Measurements from ENCODE around the gene COX6B1.
A peak's percentile ranks its signal among the peaks of the same experiment; 100 is the strongest.
"Not testable (repeated sequence)": the region's sequence is repeated elsewhere in the genome, so short reads cannot be mapped to it uniquely, and the experiment has no call there.

COX6B1 gene

DNA sequence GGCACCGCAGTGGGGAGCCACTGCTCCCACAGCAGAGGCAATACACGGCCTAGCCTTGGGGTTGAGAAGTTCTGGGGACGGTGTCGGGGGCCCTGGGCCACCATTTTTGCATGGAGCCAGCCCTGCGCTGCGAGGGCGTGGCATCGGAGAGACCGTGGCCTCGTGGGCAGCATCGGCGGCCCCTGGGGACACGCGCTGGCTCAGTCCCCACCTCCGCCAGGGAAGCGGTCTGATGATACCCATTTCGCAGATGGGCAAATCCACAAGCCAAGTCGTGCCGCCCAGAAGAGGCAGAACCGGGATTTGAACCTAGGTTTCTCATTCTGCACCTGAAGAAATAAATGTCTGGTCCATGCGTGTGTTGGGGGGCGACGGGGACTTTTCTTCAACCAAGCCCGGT, 17.0 kb downstream of the COX6B1 start:
- no peak for DNase-seq (ENCODE audit: low read depth in 2 of 3, low spot score in 2 of 3)

- no peak for DNase-seq (ENCODE audit: low read depth in 2 of 3, low spot score in 2 of 3)
Observed at GRCh38 chr19:35665604-35666003, 17.5 kb downstream of the COX6B1 start.

- no peak for DNase-seq (ENCODE audit: low read depth in 2 of 3, low spot score in 2 of 3)
Observed at GRCh38 chr19:35666251-35666913, 18.3 kb downstream of the COX6B1 start, which contains the start of gene UPK1A. TSS of gene UPK1A (plus strand) at chr19:35666517. CDS start at chr19:35666813, 296 bp downstream.

GRCh38 chr19:35669566-35669965, 21.4 kb downstream of the COX6B1 start:
- no peak for DNase-seq (ENCODE audit: low read depth in 2 of 3, low spot score in 2 of 3)

GRCh38 chr19:35669974-35670373, 21.9 kb downstream of the COX6B1 start:
- DNase-seq (ENCODE audit: low read depth in 2 of 3, low spot score in 2 of 3), result no peak

GRCh38 chr19:35670686-35671085, 22.6 kb downstream of the COX6B1 start:
- no peak for DNase-seq (ENCODE audit: low read depth in 2 of 3, low spot score in 2 of 3)

DNA sequence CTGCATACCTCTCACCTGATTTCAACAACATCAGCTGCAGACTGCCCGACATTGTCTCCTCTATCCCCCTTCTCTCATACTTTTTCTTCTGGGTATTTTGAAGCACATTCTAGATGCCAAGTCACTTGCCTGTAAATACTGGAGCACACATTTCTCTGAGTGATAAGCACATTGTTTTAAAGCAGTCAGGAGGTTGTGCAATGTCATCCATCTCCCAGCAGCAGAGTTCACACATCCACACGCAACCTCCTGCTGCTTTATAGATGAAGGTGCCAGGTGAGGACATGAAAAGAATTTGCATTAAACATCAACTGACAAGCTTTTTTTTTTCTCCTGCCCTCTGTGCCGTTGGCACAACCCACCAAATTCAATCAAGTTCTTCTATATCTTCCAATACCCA, 23.7 kb downstream of the COX6B1 start:
- DNase-seq (ENCODE audit: low read depth in 2 of 3, low spot score in 2 of 3), result no peak

DNA sequence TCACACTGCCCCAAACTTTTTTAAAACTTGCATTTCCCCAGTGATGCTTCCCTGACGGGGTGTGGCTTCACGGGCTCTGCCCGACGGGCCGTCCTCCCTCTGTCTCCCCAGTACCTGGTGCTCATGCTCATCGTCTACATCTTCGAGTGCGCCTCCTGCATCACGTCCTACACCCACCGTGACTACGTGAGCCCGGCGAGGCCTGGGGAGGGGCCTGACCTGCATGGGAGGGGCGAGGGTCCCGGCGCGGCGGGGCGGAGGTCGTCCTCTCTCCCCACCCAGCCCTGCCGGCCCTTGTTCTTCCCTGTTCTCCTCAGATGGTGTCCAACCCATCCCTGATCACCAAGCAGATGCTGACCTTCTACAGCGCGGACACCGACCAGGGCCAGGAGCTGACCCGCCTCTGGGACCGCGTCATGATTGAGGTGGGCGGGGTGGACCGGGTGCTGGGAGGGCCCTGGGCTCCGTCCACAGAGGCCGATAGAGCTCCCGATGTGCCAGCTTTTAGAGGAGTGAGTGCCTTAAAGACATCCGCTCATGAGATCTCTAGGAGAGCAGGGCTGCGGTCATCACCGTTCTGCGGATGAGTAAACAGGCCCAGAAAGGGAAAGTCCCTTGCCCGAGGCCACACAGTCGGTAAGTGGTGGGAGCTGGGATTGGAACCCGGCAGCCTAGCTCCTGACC, 25.1 kb downstream of the COX6B1 start:
- peak; percentile 26 to 33 (median 30) for DNase-seq (ENCODE audit: low read depth in 2 of 3, low spot score in 2 of 3)

- DNase-seq (ENCODE audit: low read depth in 2 of 3, low spot score in 2 of 3), result no peak
Observed at GRCh38 chr19:35675589-35676140, 27.5 kb downstream of the COX6B1 start.

DNA sequence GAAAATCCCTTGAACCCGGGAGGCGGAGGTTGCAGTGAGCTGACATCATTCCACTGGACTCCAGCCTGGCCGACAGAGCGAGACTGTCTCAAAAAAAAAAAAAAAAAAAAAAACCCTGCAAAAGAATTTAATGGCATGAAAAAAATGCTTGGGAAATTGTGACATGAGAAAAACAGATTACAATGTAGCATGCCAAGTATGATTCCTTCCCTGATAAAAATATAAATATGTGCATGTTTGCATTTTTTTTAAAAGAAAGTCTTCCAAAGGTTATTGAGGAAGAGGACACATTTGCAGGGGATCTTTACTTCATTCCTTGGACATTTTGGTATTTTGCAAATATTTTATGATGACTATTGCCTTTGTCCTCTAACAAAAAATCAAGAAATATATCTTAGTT, 41.7 kb downstream of the COX6B1 start:
- no peak for DNase-seq (ENCODE audit: low read depth in 2 of 3, low spot score in 2 of 3)

DNA sequence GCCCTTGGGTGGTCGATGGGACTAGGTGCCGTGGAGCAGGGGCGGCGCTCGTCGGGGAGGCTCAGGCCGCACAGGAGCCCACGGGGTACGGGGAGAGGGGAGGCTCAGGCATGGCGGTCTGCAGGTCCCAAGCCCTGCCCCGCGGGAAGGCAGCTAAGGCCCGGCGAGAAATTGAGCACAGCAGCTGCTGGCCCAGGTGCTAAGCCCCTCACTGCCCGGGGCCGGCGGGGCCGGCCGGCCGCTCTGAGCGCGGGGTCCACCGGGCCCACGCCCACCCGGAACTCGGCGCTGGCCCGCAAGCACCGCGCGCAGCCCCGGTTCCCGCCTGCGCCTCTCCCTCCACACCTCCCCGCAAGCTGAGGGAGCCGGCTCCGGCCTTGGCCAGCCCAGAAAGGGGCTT, 43.0 kb downstream of the COX6B1 start:
- DNase-seq (ENCODE audit: low read depth in 2 of 3, low spot score in 2 of 3), result not testable (repeated sequence)

DNA sequence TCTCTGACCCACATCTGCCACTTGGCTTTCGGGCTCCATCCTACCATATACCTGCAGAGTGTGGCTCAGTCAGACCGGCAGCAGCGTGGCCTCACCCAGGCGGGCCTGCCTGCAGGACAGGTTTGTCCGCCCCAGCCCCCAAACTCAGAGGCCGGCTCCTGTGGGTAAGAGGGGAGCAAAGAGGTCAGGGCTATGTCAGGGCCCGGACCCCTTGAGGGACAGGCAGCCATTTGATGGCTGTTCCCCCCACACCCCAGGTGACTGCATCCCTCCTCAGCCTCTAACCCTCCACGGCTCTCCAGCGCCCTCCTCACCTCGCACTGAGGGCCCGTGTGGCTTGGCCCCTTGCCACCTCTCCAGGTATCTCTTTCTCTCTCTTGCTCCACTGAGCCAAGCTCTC, 43.9 kb downstream of the COX6B1 start:
- no peak for DNase-seq (ENCODE audit: low read depth in 2 of 3, low spot score in 2 of 3)

- no peak for DNase-seq (ENCODE audit: low read depth in 2 of 3, low spot score in 2 of 3)
Observed at GRCh38 chr19:35693422-35693821, 45.3 kb downstream of the COX6B1 start.

- peak in 2 of 3 experiments; percentile 73 to 89 for DNase-seq (ENCODE audit: low read depth in 2 of 3, low spot score in 2 of 3)
Observed at GRCh38 chr19:35693835-35694599, 45.9 kb downstream of the COX6B1 start.

- no peak for DNase-seq (ENCODE audit: low read depth in 2 of 3, low spot score in 2 of 3)
Observed at GRCh38 chr19:35695895-35696422, 47.8 kb downstream of the COX6B1 start.

- DNase-seq (ENCODE audit: low read depth in 2 of 3, low spot score in 2 of 3), result no peak
Observed at GRCh38 chr19:35696835-35697234, 48.7 kb downstream of the COX6B1 start.

- peak; percentile 64 to 83 (median 83) for DNase-seq (ENCODE audit: low read depth in 2 of 3, low spot score in 2 of 3)
Observed at GRCh38 chr19:35702223-35703012, 54.3 kb downstream of the COX6B1 start.

DNA sequence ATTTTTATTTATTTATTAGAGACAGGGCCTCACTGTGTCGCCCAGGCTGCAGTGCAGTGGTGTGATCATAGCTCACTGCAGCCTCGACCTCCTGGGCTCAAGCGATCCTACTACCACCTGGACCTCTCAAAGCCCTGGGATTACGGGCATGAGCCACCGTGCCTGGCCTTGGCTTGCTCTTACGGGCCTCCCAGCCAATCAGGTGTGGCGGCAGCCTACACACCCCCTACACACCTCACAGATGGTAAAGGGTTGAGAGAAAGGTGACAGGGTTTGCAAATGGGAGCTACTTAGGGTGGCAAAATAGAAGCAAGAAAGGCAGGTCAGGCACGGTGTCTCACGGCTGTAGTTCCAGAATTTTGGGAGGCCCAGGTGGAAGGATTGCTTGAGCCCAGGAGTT, 55.2 kb downstream of the COX6B1 start:
- no peak for DNase-seq (ENCODE audit: low read depth in 2 of 3, low spot score in 2 of 3)

DNA sequence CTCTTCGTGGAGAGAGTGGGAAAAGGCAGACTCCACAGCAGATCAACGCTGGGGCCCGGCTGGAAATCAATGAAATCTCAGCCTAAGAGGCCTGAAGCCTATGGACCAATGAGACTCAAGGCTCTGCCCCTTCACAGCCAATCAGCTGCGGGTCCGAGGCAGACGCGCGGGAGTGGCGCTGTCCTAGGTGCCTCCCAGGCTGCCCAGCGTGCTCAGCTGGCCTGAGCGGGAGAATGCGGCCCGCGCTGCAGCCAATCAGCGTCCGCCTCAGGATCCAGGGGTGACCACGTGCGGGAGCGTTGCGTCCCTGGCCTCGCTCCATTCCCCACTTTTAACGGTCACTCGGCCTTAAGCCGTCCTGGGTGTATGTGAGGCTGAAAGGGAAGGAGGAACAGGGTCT, 56.1 kb downstream of the COX6B1 start, which contains the start of gene ZBTB32:
Gene ZBTB32 (plus strand): TSS at position 341 of the 400 bp plus-strand sequence. CDS start 10,069 bp downstream, outside the sequence.
- no peak for DNase-seq (ENCODE audit: low read depth in 2 of 3, low spot score in 2 of 3)

Data from activated CD8-positive, alpha-beta memory T cell treated with anti-CD3 and anti-CD28 coated beads for 48 hours (primary cell).